GM12891 (cell line): ENCODE data around the gene JAG1.

Experiments used
- POLR2A ChIP-seq: IDR thresholded peaks from 2 replicates; pipeline ENCODE4 v1.6.1; 2011; ENCODE audit warnings: low read depth, low read length, control low read depth
- POLR2AphosphoS5 ChIP-seq: IDR thresholded peaks from 2 replicates; pipeline ENCODE4 v1.6.1; 2011; ENCODE audit warnings: low read depth, low read length, control low read depth
- TAF1 ChIP-seq: IDR thresholded peaks from 2 replicates; pipeline ENCODE4 v1.6.1; 2011; ENCODE audit warnings: low read depth, low read length, control low read depth

- TF ChIP-seq POLR2A (no peak), POLR2AphosphoS5 (no peak), TAF1 (no peak)
Measured at GRCh38 chr20:10641893-10642292, 31.9 kb downstream of the JAG1 start.
